GM12878 (cell line): ENCODE data around the gene THBS3. TPM values are rescaled to one million over a fixed set of nuclear protein-coding genes. Genes with fewer than 3 reads are reported as not detected.
A peak's percentile ranks its signal among the peaks of the same experiment; 100 is the strongest.

Source experiments
- ASH2L ChIP-seq: fragments of 300-600, 200-600 bp; sonication (generic); IDR thresholded peaks from 2 replicates; pipeline ENCODE4 v1.6.1; 2017; ENCODE audit warnings: low read depth, mild to moderate bottlenecking, borderline replicate concordance
- BCL11A ChIP-seq: IDR thresholded peaks from 2 replicates; pipeline ENCODE4 v1.6.1; 2011; ENCODE audit warnings: low read depth, low read length
- CREB1 ChIP-seq: IDR thresholded peaks from 2 replicates; pipeline ENCODE4 v1.6.1; 2012; ENCODE audit warnings: low read depth, mild to moderate bottlenecking, inconsistent platforms
- LARP7 ChIP-seq: fragments of 450-650 bp; IDR thresholded peaks from 2 replicates; pipeline ENCODE4 v1.6.1; 2017; ENCODE audit warnings: mild to moderate bottlenecking
- MTA2 ChIP-seq: fragments of 450-650 bp; IDR thresholded peaks from 2 replicates; pipeline ENCODE4 v1.6.1; 2016; ENCODE audit warnings: low read depth, mild to moderate bottlenecking, moderate library complexity
- MYC ChIP-seq: IDR thresholded peaks from 2 replicates; pipeline ENCODE4 v1.6.1; 2011; ENCODE audit warnings: mild to moderate bottlenecking, low read length, moderate library complexity, inconsistent platforms; ENCODE audit not compliant: insufficient read depth, insufficient replicate concordance, insufficient read length, severe bottlenecking
- PAX8 ChIP-seq: fragments of 450-650 bp; IDR thresholded peaks from 2 replicates; pipeline ENCODE4 v1.6.1; 2017; ENCODE audit warnings: mild to moderate bottlenecking, moderate library complexity
- POLR2A ChIP-seq: IDR thresholded peaks from 2 replicates; pipeline ENCODE4 v1.6.1; 2011; ENCODE audit warnings: low read depth, mild to moderate bottlenecking, low read length
- RAD51 ChIP-seq: fragments of 450-650 bp; IDR thresholded peaks from 2 replicates; pipeline ENCODE4 v1.6.1; 2016; ENCODE audit warnings: moderate library complexity, mild to moderate bottlenecking, inconsistent platforms
- RELA ChIP-seq: fragments of 450-650 bp; IDR thresholded peaks from 2 replicates; pipeline ENCODE4 v1.8.0; 2014; ENCODE audit warnings: borderline replicate concordance; ENCODE audit not compliant: partially characterized antibody
- RUNX3 ChIP-seq: IDR thresholded peaks from 2 replicates; pipeline ENCODE4 v1.6.1; 2012; ENCODE audit warnings: low read length, inconsistent platforms
- SIN3A ChIP-seq: IDR thresholded peaks from 2 replicates; pipeline ENCODE4 v1.6.1; 2012; ENCODE audit warnings: low read depth, low read length, improper control_type of control experiment
- SMAD1 ChIP-seq: fragments of 450-650 bp; IDR thresholded peaks from 2 replicates; pipeline ENCODE4 v1.6.1; 2018; ENCODE audit warnings: mild to moderate bottlenecking, low read depth; ENCODE audit not compliant: partially characterized antibody
- SMAD5 ChIP-seq: IDR thresholded peaks from 2 replicates; pipeline ENCODE4 v1.6.1; 2016; ENCODE audit warnings: antibody characterized with exemption, low read depth
- SMARCA5 ChIP-seq: fragments of 450-650 bp; IDR thresholded peaks from 2 replicates; pipeline ENCODE4 v1.6.1; 2017; ENCODE audit warnings: mild to moderate bottlenecking
- SRF ChIP-seq, 2 experiments: IDR thresholded peaks; 2 replicates each; pipeline ENCODE4 v1.6.1; 2011; ENCODE audit warnings: low read depth in 2 of 2, low read length in 2 of 2, mild to moderate bottlenecking in 1 of 2, moderate library complexity in 1 of 2
- SUZ12 ChIP-seq: fragments of 200-600 bp; sonication (generic); IDR thresholded peaks from one replicate; pipeline ENCODE4 v1.6.1; 2018; ENCODE audit warnings: antibody characterized with exemption, mild to moderate bottlenecking; ENCODE audit not compliant: unreplicated experiment
- TBL1XR1 ChIP-seq: IDR thresholded peaks from 2 replicates; pipeline ENCODE4 v1.6.1; 2012; ENCODE audit warnings: low read depth, low read length, improper control_type of control experiment
- TCF3 ChIP-seq: IDR thresholded peaks from 2 replicates; pipeline ENCODE4 v1.6.1; 2012; ENCODE audit warnings: low read depth, mild to moderate bottlenecking, low read length, borderline replicate concordance; ENCODE audit not compliant: insufficient read depth
- YY1 ChIP-seq: IDR thresholded peaks from 2 replicates; pipeline ENCODE4 v1.6.1; 2011; ENCODE audit warnings: low read depth, mild to moderate bottlenecking, low read length
- ZNF217 ChIP-seq: fragments of 450-650 bp; IDR thresholded peaks from 2 replicates; pipeline ENCODE4 v1.6.1; 2017; ENCODE audit warnings: antibody characterized with exemption, mild to moderate bottlenecking
- ZNF622 ChIP-seq: fragments of 450-650 bp; IDR thresholded peaks from 2 replicates; pipeline ENCODE4 v1.6.1; 2017; ENCODE audit warnings: mild to moderate bottlenecking, inconsistent platforms
- polyA plus RNA-seq, 11 experiments: library from polyadenylated mRNA; depleted of rRNA in 4 of 11; unstranded in 6 of 11; stranded (reverse) in 5 of 11; fragments of >200 nt; fragmentation: Nextera tagmentation in 4 of 11; fragmentation: Illumina TruSeq in 1 of 11; extraction: Ambion mirVana in 4 of 11; extraction: Trizol in 1 of 11; gene quantifications; 1 replicate in 1 of 11; 2 replicates in 10 of 11; pipeline versions ENCODE4 v1.2.1 to v1.2.3, GENCODE V29; 2011 to 2016; ENCODE audit warnings: inconsistent platforms in 2 of 11, missing spikeins in 2 of 11, low read depth in 1 of 11
- total RNA-seq, 4 experiments: library from RNA; depleted of rRNA in 3 of 4; stranded (reverse); fragments of >200 nt in 3 of 4; fragmentation: Illumina TruSeq in 1 of 4; extraction: Trizol in 1 of 4; gene quantifications; 2 replicates each; pipeline versions ENCODE4 v1.2.1 to v1.2.3, GENCODE V29; 2013 to 2021
- TF ChIP-seq, protein P1 (sequence below), 3 experiments: IDR thresholded peaks in 2 of 3; conservative IDR thresholded peaks in 1 of 3; 2 replicates each; pipeline ENCODE4 v1.5.1; 2011; ENCODE audit warnings: low read depth in 3 of 3, low read length in 3 of 3, mild to moderate bottlenecking in 3 of 3, control low read depth in 2 of 3, moderate library complexity in 2 of 3, inconsistent platforms in 1 of 3, mixed read lengths in 1 of 3; ENCODE audit not compliant: control insufficient read depth in 2 of 3, insufficient read depth in 1 of 3; ENCODE audit errors: extremely low read depth in 1 of 3
- TF ChIP-seq, protein P2 (sequence below): fragments of 450-650 bp; IDR thresholded peaks from 2 replicates; pipeline ENCODE4 v1.6.1; 2017; ENCODE audit warnings: mild to moderate bottlenecking, moderate library complexity

The THBS3 gene
- total and polyA plus RNA-seq, 10 of the 15 experiments (the other 5 are each of a cell fraction or from before 2014, with no cell fraction given): 0.66 to 3.6 (median 2.0) TPM

DNA sequence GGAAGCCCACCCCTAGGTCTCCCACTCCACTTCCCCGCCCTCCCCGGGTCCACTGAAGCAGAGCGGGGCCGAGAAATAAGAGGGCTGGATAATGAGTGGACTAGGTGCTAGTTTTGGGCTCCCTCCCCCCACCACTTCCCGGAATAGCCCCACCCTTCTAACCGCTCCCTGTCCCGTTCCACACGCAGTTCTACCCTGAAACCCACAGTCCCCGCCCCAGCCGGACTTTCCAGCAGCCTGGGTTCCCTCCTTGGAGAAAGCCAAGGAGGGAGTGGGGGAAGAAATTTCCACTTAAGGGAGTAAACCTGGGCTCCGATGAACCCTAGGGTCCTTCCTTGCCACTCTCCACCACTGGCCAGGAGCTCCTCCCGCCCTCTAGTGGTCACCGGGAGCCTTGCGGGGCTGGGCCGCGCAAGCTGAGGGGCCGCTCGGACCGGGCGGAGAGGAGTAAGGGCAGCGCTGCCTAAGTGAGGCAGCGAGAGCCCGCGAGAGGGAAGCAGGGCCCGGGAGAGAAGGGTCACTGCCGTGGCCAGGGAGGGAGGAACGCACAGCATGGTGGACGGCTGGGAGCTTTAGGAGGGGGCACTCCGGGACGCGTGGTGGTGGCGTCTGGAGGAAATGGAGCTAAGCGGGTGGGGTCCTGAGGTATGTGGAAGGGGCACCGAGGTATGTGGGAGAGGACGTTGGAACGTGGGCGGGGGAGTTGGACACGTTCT is 14.3 kb downstream of the THBS3 start (continued):
- TF ChIP-seq MTA2 (peak; percentile 46; the same call in 1 of the 2 replicates), CREB1 (0 out of 2 replicates have a peak, but pooled peaks have one; percentile 24), YY1 (no peak), PAX8 (no peak), TCF3 (0 out of 2 replicates have a peak, but pooled peaks have one; percentile 34), ZNF622 (no peak), BCL11A (no peak), SRF (IDR thresholded peaks at IDR 0.05; ENCODE audit: low read depth in 2 of 2, low read length in 2 of 2) (0 out of 4 replicates have a peak, but pooled peaks of 1 of the 2 experiments have one; percentile 58), ZNF217 (0 out of 2 replicates have a peak, but pooled peaks have one; percentile 49), TBL1XR1 (no peak), RAD51 (no peak), SUZ12 (no peak), SMAD5 (no peak), RELA (no peak), ASH2L (no peak), SIN3A (no peak), POLR2A (peak; percentile 47; the same call in 1 of the 2 replicates), MYC (no peak), RUNX3 (peak; percentile 47; the same call in 1 of the 2 replicates), SMARCA5 (peak; percentile 40; the same call in 1 of the 2 replicates), SMAD1 (no peak), LARP7 (0 out of 2 replicates have a peak, but pooled peaks have one; percentile 48)
- TF ChIP-seq, protein P1, sequence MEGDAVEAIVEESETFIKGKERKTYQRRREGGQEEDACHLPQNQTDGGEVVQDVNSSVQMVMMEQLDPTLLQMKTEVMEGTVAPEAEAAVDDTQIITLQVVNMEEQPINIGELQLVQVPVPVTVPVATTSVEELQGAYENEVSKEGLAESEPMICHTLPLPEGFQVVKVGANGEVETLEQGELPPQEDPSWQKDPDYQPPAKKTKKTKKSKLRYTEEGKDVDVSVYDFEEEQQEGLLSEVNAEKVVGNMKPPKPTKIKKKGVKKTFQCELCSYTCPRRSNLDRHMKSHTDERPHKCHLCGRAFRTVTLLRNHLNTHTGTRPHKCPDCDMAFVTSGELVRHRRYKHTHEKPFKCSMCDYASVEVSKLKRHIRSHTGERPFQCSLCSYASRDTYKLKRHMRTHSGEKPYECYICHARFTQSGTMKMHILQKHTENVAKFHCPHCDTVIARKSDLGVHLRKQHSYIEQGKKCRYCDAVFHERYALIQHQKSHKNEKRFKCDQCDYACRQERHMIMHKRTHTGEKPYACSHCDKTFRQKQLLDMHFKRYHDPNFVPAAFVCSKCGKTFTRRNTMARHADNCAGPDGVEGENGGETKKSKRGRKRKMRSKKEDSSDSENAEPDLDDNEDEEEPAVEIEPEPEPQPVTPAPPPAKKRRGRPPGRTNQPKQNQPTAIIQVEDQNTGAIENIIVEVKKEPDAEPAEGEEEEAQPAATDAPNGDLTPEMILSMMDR (IDR thresholded peaks at IDR 0.05 in 2 of 3, conservative IDR thresholded peaks at IDR 0.05 in 1 of 3; ENCODE audit: control insufficient read depth in 2 of 3, extremely low read depth in 1 of 3, insufficient read depth in 1 of 3, low read depth in 3 of 3, low read length in 3 of 3): peak; percentile 96 to 99 (median 99)
- TF ChIP-seq, protein P2, sequence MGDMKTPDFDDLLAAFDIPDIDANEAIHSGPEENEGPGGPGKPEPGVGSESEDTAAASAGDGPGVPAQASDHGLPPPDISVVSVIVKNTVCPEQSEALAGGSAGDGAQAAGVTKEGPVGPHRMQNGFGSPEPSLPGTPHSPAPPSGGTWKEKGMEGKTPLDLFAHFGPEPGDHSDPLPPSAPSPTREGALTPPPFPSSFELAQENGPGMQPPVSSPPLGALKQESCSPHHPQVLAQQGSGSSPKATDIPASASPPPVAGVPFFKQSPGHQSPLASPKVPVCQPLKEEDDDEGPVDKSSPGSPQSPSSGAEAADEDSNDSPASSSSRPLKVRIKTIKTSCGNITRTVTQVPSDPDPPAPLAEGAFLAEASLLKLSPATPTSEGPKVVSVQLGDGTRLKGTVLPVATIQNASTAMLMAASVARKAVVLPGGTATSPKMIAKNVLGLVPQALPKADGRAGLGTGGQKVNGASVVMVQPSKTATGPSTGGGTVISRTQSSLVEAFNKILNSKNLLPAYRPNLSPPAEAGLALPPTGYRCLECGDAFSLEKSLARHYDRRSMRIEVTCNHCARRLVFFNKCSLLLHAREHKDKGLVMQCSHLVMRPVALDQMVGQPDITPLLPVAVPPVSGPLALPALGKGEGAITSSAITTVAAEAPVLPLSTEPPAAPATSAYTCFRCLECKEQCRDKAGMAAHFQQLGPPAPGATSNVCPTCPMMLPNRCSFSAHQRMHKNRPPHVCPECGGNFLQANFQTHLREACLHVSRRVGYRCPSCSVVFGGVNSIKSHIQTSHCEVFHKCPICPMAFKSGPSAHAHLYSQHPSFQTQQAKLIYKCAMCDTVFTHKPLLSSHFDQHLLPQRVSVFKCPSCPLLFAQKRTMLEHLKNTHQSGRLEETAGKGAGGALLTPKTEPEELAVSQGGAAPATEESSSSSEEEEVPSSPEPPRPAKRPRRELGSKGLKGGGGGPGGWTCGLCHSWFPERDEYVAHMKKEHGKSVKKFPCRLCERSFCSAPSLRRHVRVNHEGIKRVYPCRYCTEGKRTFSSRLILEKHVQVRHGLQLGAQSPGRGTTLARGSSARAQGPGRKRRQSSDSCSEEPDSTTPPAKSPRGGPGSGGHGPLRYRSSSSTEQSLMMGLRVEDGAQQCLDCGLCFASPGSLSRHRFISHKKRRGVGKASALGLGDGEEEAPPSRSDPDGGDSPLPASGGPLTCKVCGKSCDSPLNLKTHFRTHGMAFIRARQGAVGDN: 0 out of 2 replicates have a peak, but pooled peaks have one; percentile 16
